RWPE1 (cell line): ENCODE results near the gene PRRC2C.

Experiments used
- CTCF ChIA-PET: fragments of 350-600 bp; sonication (Branson Sonifier 250); formaldehyde crosslinking; extraction: SDS; loops from one replicate; lab custom pipeline; 2021; lab: Yijun Ruan, JAX
- POLR2A ChIA-PET: fragments of 400-600 bp; formaldehyde crosslinking; extraction: SDS; loops from one replicate; lab custom pipeline; 2020; ENCODE audit warnings: antibody characterized with exemption; ENCODE audit not compliant: low non-redundant PET; lab: Yijun Ruan, JAX
- DNase-seq: peaks from one replicate; pipeline ENCODE4 v3.0.0; 2012; ENCODE audit warnings: low spot score
- H3K27ac ChIP-seq: fragments of 450-650 bp; 2 replicates; pipeline ENCODE4 v1.5.1; 2017
- TF ChIP-seq, protein P1 (sequence below): fragments of 450-650 bp; conservative IDR thresholded peaks from 2 replicates; pipeline ENCODE4 v1.5.1; 2017; ENCODE audit warnings: low read depth, mild to moderate bottlenecking

The PRRC2C gene

DNA sequence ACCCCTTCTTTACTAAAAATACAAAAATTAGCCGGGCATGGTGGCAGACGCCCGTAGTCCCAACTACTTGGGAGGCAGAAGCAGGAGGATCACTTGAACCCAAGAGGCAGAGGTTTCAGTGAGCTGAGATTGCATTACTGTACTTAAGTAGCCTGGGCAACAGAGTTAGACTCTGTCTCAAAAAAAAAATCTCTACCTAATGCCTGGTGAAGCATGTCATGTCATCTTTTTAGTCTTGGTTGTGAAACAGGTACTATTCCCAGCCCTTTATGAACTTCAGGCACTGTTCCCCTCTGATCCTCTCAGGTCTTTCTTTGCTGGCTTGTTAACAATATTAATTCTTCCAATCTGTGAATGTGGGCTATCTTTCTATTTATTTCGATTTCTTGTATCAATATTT, 22.1 kb downstream of the PRRC2C start:
- no peak overlapping the region for H3K27ac ChIP-seq
- DNase-seq = no peak
- TF ChIP-seq, protein P1, sequence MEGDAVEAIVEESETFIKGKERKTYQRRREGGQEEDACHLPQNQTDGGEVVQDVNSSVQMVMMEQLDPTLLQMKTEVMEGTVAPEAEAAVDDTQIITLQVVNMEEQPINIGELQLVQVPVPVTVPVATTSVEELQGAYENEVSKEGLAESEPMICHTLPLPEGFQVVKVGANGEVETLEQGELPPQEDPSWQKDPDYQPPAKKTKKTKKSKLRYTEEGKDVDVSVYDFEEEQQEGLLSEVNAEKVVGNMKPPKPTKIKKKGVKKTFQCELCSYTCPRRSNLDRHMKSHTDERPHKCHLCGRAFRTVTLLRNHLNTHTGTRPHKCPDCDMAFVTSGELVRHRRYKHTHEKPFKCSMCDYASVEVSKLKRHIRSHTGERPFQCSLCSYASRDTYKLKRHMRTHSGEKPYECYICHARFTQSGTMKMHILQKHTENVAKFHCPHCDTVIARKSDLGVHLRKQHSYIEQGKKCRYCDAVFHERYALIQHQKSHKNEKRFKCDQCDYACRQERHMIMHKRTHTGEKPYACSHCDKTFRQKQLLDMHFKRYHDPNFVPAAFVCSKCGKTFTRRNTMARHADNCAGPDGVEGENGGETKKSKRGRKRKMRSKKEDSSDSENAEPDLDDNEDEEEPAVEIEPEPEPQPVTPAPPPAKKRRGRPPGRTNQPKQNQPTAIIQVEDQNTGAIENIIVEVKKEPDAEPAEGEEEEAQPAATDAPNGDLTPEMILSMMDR = no peak
- CTCF ChIA-PET = interaction anchor here (0.6 kb wide), 1 partner anchor 96 kb away, joined by 5 read pairs; no protein-coding TSS in a partner anchor
- POLR2A ChIA-PET = no interaction called here

DNA sequence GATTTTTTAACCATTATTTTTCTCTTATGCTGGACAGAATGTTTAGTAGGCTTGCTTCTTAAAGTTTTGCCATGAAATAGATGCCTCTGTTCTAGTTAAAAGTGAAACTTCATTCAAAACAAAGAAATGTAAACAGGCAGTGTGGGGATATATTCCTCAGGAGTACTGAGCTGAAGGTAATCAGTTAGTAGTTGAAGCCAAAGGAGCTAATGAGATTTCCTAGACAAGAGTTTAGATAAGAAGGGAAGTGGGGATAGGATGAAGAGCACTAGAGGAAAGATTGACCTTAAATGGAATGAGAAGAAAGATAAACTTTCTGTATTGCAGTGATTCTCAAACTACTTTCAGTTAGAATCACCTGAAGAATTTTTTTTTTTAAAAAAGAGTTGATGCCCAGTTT, 23.9 kb downstream of the PRRC2C start:
- POLR2A ChIA-PET = no interaction called here
- no peak overlapping the region for H3K27ac ChIP-seq
- CTCF ChIA-PET = no interaction called here
- TF ChIP-seq, protein P1 = no peak
- DNase-seq = no peak

DNA sequence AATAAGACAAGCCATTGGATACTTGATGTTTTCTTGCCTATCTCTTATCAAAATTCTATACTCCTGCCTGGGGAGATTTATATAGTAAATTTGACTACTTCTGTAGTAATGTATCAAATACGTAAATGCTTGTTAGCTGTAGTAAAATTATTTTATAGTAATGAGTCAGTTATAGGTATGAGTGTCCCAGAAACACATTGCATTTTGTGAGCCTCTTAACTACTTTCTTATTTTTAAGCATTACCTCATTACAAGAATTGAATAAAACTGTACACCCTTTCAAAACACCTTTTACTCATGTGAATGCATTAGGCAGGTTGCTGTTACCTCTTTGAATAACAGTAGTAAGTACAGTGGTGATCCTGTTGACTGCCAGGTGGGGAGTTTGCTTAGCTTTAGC, 28.4 kb downstream of the PRRC2C start:
- ChIA-PET POLR2A (no interaction called here), CTCF (no interaction called here)
- no peak overlapping the region for H3K27ac ChIP-seq
- TF ChIP-seq, protein P1 = no peak
- no peak for DNase-seq

DNA sequence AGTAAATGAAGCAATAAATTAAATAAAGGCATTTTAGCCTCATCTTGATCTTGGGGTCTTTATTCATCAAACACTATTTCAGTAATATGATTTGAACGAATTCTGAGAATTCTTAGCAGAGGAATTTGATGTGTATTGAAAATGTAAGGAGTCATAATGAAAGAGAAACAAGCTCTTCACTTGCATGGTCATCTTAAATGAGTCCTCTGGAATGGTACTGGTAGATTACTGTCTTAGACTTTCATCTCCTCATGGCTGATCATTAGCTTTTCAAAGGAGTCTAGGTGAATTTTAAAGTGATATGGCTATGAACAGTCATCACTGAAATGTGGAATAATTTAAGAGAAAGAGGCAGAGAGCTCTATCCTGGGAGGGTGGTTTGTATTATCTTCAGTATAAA, 30.0 kb downstream of the PRRC2C start:
- TF ChIP-seq, protein P1 = no peak
- POLR2A ChIA-PET = no interaction called here

DNA sequence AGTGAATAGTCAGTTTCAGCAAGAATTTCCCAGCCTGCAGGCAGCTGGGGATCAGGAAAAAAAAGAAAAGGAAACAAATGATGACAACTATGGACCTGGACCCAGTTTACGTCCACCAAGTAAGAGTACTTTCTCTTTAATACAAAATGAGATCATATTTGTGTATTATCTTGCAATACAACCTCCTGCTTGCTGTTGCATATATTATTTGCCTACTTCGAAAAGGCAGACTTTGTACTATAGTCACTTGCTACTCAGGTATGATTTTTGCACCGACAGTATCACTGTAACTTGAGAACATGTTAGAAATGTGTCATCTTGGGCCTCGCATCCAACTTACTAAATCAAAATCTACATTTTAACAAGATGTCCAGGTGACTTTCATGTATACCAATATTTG, 30.4 kb downstream of the PRRC2C start:
- POLR2A ChIA-PET = no interaction called here
- CTCF ChIA-PET = no interaction called here
- no peak for DNase-seq
- H3K27ac ChIP-seq = no peak overlapping the region
- TF ChIP-seq, protein P1 = no peak

More for the DNA sequence above, 30.0 kb downstream of the PRRC2C start:
- H3K27ac ChIP-seq = no peak overlapping the region
- no peak for DNase-seq
- CTCF ChIA-PET = interaction anchor here (0.9 kb wide), 1 partner anchor 30 kb away, joined by 4 read pairs; the partner anchor contains the start of gene PRRC2C

DNA sequence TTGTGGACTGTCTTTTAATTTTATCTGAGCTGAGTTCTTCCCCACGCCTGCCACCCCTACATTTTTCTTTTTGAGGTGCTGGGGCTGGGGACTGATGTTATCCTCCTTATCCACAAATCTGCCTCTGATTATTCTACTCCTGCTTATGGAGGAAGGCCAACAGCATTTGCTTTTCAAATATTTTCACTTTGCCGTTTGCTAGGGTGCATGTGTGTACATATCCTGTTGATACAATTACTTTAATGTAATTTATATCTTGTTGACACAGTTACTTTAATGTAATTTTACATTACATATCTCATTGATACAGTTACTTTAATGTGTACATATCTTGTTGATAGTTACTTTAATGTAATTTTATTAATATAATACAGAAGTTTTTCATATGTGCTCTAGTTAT, 36.2 kb downstream of the PRRC2C start:
- TF ChIP-seq, protein P1 = no peak
- H3K27ac ChIP-seq = no peak overlapping the region
- POLR2A ChIA-PET = no interaction called here
- no peak for DNase-seq
- CTCF ChIA-PET = no interaction called here
